ENCODE data around the gene FHDC1. TPM values are rescaled to one million over a fixed set of nuclear protein-coding genes. Genes with fewer than 3 reads are reported as not detected.

The FHDC1 gene
- total RNA-seq, 1 experiment from 2014 or later, result 18.1 TPM

DNA sequence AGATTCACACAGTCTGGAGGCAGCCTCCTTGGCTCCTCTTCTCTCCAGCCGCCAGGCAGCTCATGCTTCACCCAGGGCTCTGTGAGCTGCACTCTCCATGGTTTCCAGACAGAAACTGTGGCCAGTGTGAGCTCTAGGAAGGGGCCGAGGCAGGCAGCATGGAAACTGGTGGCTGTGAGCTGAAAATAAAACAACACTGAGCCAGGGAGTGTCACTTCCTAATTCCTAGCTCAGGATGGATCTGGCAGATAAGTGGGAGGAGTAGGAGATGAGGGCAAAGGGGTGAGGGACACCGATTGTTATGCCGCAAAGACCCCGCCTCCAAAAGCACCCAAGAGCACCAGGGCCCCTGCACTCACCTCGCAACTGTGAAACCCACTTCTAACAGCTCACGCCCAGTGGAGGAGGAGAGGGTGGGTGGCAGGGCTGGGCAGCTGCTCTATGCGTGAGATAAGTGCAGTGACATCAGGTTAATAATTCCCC, 69.8 kb downstream of the FHDC1 start:
- Mint-ChIP-seq H3K4me3 (no peak overlapping the region), H3K4me1 (peaks cover 58% of the 10 kb centered on the region), H3K27me3 (ENCODE audit: low read depth) (no peaks in the 10 kb centered on the region), H3K36me3 (0 out of 2 replicates have a peak, but pooled peaks cover 5% of the 10 kb centered on the region), H3K27ac (no peak overlapping the region), H3K9me3 (0 out of 2 replicates have a peak, but pooled peaks cover 6% of the 10 kb centered on the region)
- peak; percentile 16 for ATAC-seq
- ChIA-PET CTCF (interaction anchor here (0.9 to 1.8 kb wide), 4 partner anchors 10 to 77 kb away, joined by 3 to 14 read pairs (median 4); partner anchors contain the start of gene FHDC1), POLR2A (no interaction called here)
- DNase-seq (ENCODE audit: low spot score), result no peak
- TF ChIP-seq OVOL2 (CRISPR knock-in tag; IDR thresholded peaks at IDR 0.05; ENCODE audit: borderline replicate concordance) (no peak), TEAD4 (CRISPR knock-in tag; IDR thresholded peaks at IDR 0.05) (no peak), GTF2I (CRISPR knock-in tag; conservative IDR thresholded peaks at IDR 0.05) (no peak), EMX1 (CRISPR knock-in tag; IDR thresholded peaks at IDR 0.05) (no peak), ZNF317 (CRISPR knock-in tag; IDR thresholded peaks at IDR 0.05; ENCODE audit: borderline replicate concordance, low read depth) (no peak), MYBL2 (CRISPR knock-in tag; IDR thresholded peaks at IDR 0.05) (no peak), SP1 (CRISPR knock-in tag; conservative IDR thresholded peaks at IDR 0.05) (no peak)
- TF ChIP-seq, protein P1, sequence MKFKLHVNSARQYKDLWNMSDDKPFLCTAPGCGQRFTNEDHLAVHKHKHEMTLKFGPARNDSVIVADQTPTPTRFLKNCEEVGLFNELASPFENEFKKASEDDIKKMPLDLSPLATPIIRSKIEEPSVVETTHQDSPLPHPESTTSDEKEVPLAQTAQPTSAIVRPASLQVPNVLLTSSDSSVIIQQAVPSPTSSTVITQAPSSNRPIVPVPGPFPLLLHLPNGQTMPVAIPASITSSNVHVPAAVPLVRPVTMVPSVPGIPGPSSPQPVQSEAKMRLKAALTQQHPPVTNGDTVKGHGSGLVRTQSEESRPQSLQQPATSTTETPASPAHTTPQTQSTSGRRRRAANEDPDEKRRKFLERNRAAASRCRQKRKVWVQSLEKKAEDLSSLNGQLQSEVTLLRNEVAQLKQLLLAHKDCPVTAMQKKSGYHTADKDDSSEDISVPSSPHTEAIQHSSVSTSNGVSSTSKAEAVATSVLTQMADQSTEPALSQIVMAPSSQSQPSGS (CRISPR knock-in tag; IDR thresholded peaks at IDR 0.05; ENCODE audit: borderline replicate concordance, low read depth), result no peak
- TF ChIP-seq, protein P2, sequence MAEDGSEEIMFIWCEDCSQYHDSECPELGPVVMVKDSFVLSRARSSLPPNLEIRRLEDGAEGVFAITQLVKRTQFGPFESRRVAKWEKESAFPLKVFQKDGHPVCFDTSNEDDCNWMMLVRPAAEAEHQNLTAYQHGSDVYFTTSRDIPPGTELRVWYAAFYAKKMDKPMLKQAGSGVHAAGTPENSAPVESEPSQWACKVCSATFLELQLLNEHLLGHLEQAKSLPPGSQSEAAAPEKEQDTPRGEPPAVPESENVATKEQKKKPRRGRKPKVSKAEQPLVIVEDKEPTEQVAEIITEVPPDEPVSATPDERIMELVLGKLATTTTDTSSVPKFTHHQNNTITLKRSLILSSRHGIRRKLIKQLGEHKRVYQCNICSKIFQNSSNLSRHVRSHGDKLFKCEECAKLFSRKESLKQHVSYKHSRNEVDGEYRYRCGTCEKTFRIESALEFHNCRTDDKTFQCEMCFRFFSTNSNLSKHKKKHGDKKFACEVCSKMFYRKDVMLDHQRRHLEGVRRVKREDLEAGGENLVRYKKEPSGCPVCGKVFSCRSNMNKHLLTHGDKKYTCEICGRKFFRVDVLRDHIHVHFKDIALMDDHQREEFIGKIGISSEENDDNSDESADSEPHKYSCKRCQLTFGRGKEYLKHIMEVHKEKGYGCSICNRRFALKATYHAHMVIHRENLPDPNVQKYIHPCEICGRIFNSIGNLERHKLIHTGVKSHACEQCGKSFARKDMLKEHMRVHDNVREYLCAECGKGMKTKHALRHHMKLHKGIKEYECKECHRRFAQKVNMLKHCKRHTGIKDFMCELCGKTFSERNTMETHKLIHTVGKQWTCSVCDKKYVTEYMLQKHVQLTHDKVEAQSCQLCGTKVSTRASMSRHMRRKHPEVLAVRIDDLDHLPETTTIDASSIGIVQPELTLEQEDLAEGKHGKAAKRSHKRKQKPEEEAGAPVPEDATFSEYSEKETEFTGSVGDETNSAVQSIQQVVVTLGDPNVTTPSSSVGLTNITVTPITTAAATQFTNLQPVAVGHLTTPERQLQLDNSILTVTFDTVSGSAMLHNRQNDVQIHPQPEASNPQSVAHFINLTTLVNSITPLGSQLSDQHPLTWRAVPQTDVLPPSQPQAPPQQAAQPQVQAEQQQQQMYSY (CRISPR knock-in tag; IDR thresholded peaks at IDR 0.05), result no peak
- TF ChIP-seq, protein P3, sequence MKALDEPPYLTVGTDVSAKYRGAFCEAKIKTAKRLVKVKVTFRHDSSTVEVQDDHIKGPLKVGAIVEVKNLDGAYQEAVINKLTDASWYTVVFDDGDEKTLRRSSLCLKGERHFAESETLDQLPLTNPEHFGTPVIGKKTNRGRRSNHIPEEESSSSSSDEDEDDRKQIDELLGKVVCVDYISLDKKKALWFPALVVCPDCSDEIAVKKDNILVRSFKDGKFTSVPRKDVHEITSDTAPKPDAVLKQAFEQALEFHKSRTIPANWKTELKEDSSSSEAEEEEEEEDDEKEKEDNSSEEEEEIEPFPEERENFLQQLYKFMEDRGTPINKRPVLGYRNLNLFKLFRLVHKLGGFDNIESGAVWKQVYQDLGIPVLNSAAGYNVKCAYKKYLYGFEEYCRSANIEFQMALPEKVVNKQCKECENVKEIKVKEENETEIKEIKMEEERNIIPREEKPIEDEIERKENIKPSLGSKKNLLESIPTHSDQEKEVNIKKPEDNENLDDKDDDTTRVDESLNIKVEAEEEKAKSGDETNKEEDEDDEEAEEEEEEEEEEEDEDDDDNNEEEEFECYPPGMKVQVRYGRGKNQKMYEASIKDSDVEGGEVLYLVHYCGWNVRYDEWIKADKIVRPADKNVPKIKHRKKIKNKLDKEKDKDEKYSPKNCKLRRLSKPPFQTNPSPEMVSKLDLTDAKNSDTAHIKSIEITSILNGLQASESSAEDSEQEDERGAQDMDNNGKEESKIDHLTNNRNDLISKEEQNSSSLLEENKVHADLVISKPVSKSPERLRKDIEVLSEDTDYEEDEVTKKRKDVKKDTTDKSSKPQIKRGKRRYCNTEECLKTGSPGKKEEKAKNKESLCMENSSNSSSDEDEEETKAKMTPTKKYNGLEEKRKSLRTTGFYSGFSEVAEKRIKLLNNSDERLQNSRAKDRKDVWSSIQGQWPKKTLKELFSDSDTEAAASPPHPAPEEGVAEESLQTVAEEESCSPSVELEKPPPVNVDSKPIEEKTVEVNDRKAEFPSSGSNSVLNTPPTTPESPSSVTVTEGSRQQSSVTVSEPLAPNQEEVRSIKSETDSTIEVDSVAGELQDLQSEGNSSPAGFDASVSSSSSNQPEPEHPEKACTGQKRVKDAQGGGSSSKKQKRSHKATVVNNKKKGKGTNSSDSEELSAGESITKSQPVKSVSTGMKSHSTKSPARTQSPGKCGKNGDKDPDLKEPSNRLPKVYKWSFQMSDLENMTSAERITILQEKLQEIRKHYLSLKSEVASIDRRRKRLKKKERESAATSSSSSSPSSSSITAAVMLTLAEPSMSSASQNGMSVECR (CRISPR knock-in tag; IDR thresholded peaks at IDR 0.05; ENCODE audit: borderline replicate concordance), result no peak
- TF ChIP-seq, protein P4, sequence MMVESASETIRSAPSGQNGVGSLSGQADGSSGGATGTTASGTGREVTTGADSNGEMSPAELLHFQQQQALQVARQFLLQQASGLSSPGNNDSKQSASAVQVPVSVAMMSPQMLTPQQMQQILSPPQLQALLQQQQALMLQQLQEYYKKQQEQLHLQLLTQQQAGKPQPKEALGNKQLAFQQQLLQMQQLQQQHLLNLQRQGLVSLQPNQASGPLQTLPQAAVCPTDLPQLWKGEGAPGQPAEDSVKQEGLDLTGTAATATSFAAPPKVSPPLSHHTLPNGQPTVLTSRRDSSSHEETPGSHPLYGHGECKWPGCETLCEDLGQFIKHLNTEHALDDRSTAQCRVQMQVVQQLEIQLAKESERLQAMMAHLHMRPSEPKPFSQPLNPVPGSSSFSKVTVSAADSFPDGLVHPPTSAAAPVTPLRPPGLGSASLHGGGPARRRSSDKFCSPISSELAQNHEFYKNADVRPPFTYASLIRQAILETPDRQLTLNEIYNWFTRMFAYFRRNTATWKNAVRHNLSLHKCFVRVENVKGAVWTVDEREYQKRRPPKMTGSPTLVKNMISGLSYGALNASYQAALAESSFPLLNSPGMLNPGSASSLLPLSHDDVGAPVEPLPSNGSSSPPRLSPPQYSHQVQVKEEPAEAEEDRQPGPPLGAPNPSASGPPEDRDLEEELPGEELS (CRISPR knock-in tag; IDR thresholded peaks at IDR 0.05), result no peak
- TF ChIP-seq, protein P5, sequence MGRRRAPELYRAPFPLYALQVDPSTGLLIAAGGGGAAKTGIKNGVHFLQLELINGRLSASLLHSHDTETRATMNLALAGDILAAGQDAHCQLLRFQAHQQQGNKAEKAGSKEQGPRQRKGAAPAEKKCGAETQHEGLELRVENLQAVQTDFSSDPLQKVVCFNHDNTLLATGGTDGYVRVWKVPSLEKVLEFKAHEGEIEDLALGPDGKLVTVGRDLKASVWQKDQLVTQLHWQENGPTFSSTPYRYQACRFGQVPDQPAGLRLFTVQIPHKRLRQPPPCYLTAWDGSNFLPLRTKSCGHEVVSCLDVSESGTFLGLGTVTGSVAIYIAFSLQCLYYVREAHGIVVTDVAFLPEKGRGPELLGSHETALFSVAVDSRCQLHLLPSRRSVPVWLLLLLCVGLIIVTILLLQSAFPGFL (CRISPR knock-in tag; IDR thresholded peaks at IDR 0.05; ENCODE audit: borderline replicate concordance), result no peak
- TF ChIP-seq, protein P6, sequence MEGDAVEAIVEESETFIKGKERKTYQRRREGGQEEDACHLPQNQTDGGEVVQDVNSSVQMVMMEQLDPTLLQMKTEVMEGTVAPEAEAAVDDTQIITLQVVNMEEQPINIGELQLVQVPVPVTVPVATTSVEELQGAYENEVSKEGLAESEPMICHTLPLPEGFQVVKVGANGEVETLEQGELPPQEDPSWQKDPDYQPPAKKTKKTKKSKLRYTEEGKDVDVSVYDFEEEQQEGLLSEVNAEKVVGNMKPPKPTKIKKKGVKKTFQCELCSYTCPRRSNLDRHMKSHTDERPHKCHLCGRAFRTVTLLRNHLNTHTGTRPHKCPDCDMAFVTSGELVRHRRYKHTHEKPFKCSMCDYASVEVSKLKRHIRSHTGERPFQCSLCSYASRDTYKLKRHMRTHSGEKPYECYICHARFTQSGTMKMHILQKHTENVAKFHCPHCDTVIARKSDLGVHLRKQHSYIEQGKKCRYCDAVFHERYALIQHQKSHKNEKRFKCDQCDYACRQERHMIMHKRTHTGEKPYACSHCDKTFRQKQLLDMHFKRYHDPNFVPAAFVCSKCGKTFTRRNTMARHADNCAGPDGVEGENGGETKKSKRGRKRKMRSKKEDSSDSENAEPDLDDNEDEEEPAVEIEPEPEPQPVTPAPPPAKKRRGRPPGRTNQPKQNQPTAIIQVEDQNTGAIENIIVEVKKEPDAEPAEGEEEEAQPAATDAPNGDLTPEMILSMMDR (IDR thresholded peaks at IDR 0.05), result no peak
- TF ChIP-seq, protein P7, sequence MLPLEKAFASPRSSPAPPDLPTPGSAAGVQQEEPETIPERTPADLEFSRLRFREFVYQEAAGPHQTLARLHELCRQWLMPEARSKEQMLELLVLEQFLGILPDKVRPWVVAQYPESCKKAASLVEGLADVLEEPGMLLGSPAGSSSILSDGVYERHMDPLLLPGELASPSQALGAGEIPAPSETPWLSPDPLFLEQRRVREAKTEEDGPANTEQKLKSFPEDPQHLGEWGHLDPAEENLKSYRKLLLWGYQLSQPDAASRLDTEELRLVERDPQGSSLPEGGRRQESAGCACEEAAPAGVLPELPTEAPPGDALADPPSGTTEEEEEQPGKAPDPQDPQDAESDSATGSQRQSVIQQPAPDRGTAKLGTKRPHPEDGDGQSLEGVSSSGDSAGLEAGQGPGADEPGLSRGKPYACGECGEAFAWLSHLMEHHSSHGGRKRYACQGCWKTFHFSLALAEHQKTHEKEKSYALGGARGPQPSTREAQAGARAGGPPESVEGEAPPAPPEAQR (CRISPR knock-in tag; IDR thresholded peaks at IDR 0.05), result no peak
- TF ChIP-seq, protein P8, sequence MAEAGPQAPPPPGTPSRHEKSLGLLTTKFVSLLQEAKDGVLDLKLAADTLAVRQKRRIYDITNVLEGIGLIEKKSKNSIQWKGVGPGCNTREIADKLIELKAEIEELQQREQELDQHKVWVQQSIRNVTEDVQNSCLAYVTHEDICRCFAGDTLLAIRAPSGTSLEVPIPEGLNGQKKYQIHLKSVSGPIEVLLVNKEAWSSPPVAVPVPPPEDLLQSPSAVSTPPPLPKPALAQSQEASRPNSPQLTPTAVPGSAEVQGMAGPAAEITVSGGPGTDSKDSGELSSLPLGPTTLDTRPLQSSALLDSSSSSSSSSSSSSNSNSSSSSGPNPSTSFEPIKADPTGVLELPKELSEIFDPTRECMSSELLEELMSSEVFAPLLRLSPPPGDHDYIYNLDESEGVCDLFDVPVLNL (CRISPR knock-in tag; IDR thresholded peaks at IDR 0.05; ENCODE audit: borderline replicate concordance, low read depth), result no peak
- TF ChIP-seq, protein P9, sequence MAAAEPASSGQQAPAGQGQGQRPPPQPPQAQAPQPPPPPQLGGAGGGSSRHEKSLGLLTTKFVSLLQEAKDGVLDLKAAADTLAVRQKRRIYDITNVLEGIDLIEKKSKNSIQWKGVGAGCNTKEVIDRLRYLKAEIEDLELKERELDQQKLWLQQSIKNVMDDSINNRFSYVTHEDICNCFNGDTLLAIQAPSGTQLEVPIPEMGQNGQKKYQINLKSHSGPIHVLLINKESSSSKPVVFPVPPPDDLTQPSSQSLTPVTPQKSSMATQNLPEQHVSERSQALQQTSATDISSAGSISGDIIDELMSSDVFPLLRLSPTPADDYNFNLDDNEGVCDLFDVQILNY (CRISPR knock-in tag; IDR thresholded peaks at IDR 0.05), result no peak

All from WTC11 (cell line).